ENCODE measurements around the gene GPR35. TPM values are rescaled to one million over a fixed set of nuclear protein-coding genes. Genes with fewer than 3 reads are reported as not detected.

The GPR35 gene
- total and polyA plus RNA-seq, 2 of the 13 experiments (the other 11 are each of a cell fraction or from before 2014, with no cell fraction given), result 27.1 to 44.2 TPM

DNA sequence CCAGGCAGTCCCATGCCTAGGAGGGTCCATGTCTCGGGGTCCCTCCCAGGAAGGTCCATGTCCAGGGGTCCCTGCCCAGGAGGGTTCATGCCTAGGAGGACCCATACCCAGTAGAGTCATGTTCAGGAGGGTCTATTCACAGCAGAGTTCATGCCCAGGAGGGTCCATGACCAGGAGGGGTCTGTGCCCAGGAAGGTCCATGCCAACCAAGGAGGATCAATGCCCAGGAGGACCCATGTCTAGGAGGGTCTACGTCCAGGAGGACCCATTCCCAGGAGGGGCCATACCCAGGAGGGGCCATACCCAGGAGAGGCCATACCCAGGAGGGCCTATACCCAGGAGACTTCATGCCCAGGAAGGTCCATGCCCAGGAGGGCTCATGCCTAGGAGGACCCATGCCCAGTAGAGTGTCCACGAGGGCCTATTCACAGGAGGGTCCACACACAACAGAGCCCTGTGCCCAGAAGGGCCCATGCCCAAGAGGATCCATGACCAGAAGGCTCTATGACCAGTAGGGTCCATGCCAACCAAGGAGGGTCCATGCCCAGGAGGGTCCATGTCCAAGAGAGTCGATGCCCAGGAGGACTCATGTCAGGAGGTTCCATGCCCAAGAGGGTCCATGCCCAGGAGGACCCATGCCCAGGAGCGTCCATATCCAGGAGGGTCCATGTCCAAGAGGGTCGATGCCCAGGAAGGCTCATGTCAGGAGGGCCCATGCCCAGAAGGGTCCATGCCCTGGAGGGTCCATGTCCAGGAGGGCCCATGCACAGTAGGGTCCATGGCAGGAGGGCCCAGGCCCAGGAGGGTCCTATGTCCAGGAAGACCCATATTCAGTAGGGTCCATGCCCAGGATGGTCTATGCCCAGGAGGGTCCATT, 10.1 kb downstream of the GPR35 start (continued):
- TF ChIP-seq ARID5B (CRISPR knock-in tag; IDR thresholded peaks at IDR 0.05), result no peak
- no peak for TF ChIP-seq HMGXB3 (CRISPR knock-in tag; IDR thresholded peaks at IDR 0.05; ENCODE audit: borderline replicate concordance)
- TF ChIP-seq MIER2 (CRISPR knock-in tag; IDR thresholded peaks at IDR 0.05), result no peak
- TF ChIP-seq PRMT3 (CRISPR knock-in tag; IDR thresholded peaks at IDR 0.05; ENCODE audit: borderline replicate concordance, low read depth), result no peak
- TF ChIP-seq ZNF280D (CRISPR knock-in tag; IDR thresholded peaks at IDR 0.05), result no peak
- no peak for TF ChIP-seq ZNF746 (CRISPR knock-in tag; IDR thresholded peaks at IDR 0.05)
- no peak for TF ChIP-seq ZNF740 (CRISPR knock-in tag; IDR thresholded peaks at IDR 0.05)
- no peak for TF ChIP-seq NR2F6 (IDR thresholded peaks at IDR 0.05)
- TF ChIP-seq NR2F6 (CRISPR knock-in tag; IDR thresholded peaks at IDR 0.05), result no peak
